ENCODE measurements around the gene GOLPH3L. TPM values are rescaled to one million over a fixed set of nuclear protein-coding genes. Genes with fewer than 3 reads are reported as not detected.

GOLPH3L gene
- total and polyA plus RNA-seq, 2 of the 13 experiments (the other 11 are each of a cell fraction or from before 2014, with no cell fraction given): 8.2 to 12.8 TPM

- TF ChIP-seq ARID4A (CRISPR knock-in tag; IDR thresholded peaks at IDR 0.05; ENCODE audit: borderline replicate concordance) (peak; percentile 47; the same call in 1 of the 2 replicates), HBP1 (CRISPR knock-in tag; IDR thresholded peaks at IDR 0.05; ENCODE audit: low read depth) (0 out of 2 replicates have a peak, but pooled peaks have one; percentile 27), ARID2 (CRISPR knock-in tag; IDR thresholded peaks at IDR 0.05; ENCODE audit: borderline replicate concordance) (no peak), ZNF749 (CRISPR knock-in tag; IDR thresholded peaks at IDR 0.05; ENCODE audit: borderline replicate concordance) (no peak), SALL2 (CRISPR knock-in tag; IDR thresholded peaks at IDR 0.05) (no peak), TSC22D2 (CRISPR knock-in tag; IDR thresholded peaks at IDR 0.05; ENCODE audit: borderline replicate concordance) (no peak), CREM (IDR thresholded peaks at IDR 0.05) (peak; percentile 68), CREM (CRISPR knock-in tag; IDR thresholded peaks at IDR 0.05) (no peak), ZNF563 (CRISPR knock-in tag; IDR thresholded peaks at IDR 0.05) (no peak), ZNF44 (CRISPR knock-in tag; IDR thresholded peaks at IDR 0.05) (no peak), ZBTB21 (CRISPR knock-in tag; IDR thresholded peaks at IDR 0.05) (no peak), ZBTB43 (CRISPR knock-in tag; conservative IDR thresholded peaks at IDR 0.05) (no peak), GATAD1 (CRISPR knock-in tag; IDR thresholded peaks at IDR 0.05) (peak; percentile 65; the same call in 1 of the 2 replicates), RFXAP (CRISPR knock-in tag; IDR thresholded peaks at IDR 0.05; ENCODE audit: borderline replicate concordance) (peak; percentile 96), MEIS1 (CRISPR knock-in tag; IDR thresholded peaks at IDR 0.05; ENCODE audit: borderline replicate concordance) (peak; percentile 65; the same call in 1 of the 2 replicates), ATF7 (IDR thresholded peaks at IDR 0.05) (no peak), ATF7 (CRISPR knock-in tag; IDR thresholded peaks at IDR 0.05) (no peak), PHF20 (CRISPR knock-in tag; IDR thresholded peaks at IDR 0.05) (peak; percentile 78), FOXA3 (CRISPR knock-in tag; IDR thresholded peaks at IDR 0.05) (peak; percentile 36; the same call in 1 of the 2 replicates), RBM22 (optimal IDR thresholded peaks at IDR 0.05; ENCODE audit: low read length) (no peak), TGIF2 (CRISPR knock-in tag; IDR thresholded peaks at IDR 0.05) (peak; percentile 75; the same call in 1 of the 2 replicates), PTBP1 (IDR thresholded peaks at IDR 0.05; ENCODE audit: low read depth, low read length, poor library complexity, severe bottlenecking) (no peak), CHD2 (IDR thresholded peaks at IDR 0.05; ENCODE audit: low read depth, low read length) (peak; percentile 68; the same call in 1 of the 2 replicates), MXD4 (CRISPR knock-in tag; IDR thresholded peaks at IDR 0.05) (0 out of 2 replicates have a peak, but pooled peaks have one; percentile 15)
Observed at GRCh38 chr1:150696995-150697927, at the start of gene GOLPH3L (continued).
